K562 (cell line): ENCODE results near the gene FITM1. TPM values are rescaled to one million over a fixed set of nuclear protein-coding genes. Genes with fewer than 3 reads are reported as not detected.
A peak's percentile ranks its signal among the peaks of the same experiment; 100 is the strongest.

Experiments
- ATAC-seq: fragments of 200-7000 bp; cut with Tn5 transposase; 3 replicates; pipeline ENCODE4 v1.9.1; 2020; ENCODE audit warnings: moderate library complexity
- BruUV-seq: library from RNA; stranded (reverse); fragments of 400-500 nt; replicated peaks from 2 replicates; lab custom pipeline; 2021; lab: Mats Ljungman, UMichigan
- CTCF ChIA-PET: fragments of 300-600 bp; formaldehyde crosslinking; extraction: SDS; loops from one replicate; lab custom pipeline; 2021; ENCODE audit warnings: low intra/inter-chr PET ratio; lab: Yijun Ruan, JAX
- POLR2A ChIA-PET: fragments of 300-600, 350-650 bp; sonication (Branson Sonifier 250); formaldehyde crosslinking; extraction: SDS; loops from one replicate; lab custom pipeline; 2021; ENCODE audit warnings: antibody characterized with exemption, inconsistent platforms; lab: Yijun Ruan, JAX
- DNase-seq, 4 experiments: peaks; one replicate each; pipeline versions ENCODE4 v3.0.0 to v3.0.0-alpha.2; 2011 to 2018; ENCODE audit warnings: low spot score in 3 of 4, mixed read lengths in 3 of 4; ENCODE audit errors: extremely low read depth in 1 of 4
- FAIRE-seq: peaks from 2 replicates; lab custom pipeline; 2011; peaks lifted over from hg19 to GRCh38; lab: Jason Lieb, UNC
- H2AFZ ChIP-seq: 2 replicates; pipeline ENCODE4 v1.6.0; 2011; ENCODE audit warnings: low read depth, low read length, control low read depth, inconsistent platforms
- H3K27ac ChIP-seq: fragments of 200-600 bp; 3 replicates; pipeline ENCODE4 v1.8.0; 2011; ENCODE audit warnings: low read depth, mild to moderate bottlenecking, control low read depth, inconsistent platforms, low read length, moderate library complexity, mixed read lengths; ENCODE audit errors: extremely low read depth
- H3K27me3 ChIP-seq, 2 experiments: fragments of 300-600 bp in 1 of 2; 2 replicates in 1 of 2; 3 replicates in 1 of 2; pipeline versions ENCODE4 v1.6.0 to v1.8.0; 2011; ENCODE audit warnings: inconsistent platforms in 2 of 2, low read length in 2 of 2, mild to moderate bottlenecking in 1 of 2, mixed read lengths in 1 of 2, moderate library complexity in 1 of 2; ENCODE audit not compliant: control insufficient read depth in 2 of 2, insufficient read depth in 2 of 2
- H3K36me3 ChIP-seq: fragments of 300-600 bp; 3 replicates; pipeline ENCODE4 v1.8.0; 2011; ENCODE audit warnings: mild to moderate bottlenecking, low read length, inconsistent platforms; ENCODE audit not compliant: control insufficient read depth, insufficient read depth
- H3K4me1 ChIP-seq, 2 experiments: fragments of 200-600 bp in 1 of 2; replicated peaks in 1 of 2; 2 replicates in 1 of 2; 3 replicates in 1 of 2; pipeline versions ENCODE4 v1.5.1 to v1.8.0; 2011; ENCODE audit warnings: inconsistent platforms in 2 of 2, low read length in 2 of 2, mild to moderate bottlenecking in 1 of 2, mixed read lengths in 1 of 2, moderate library complexity in 1 of 2; ENCODE audit not compliant: control insufficient read depth in 2 of 2, insufficient read depth in 2 of 2
- H3K4me2 ChIP-seq: 2 replicates; pipeline ENCODE4 v1.6.1; 2011; ENCODE audit warnings: low read length, control low read depth, inconsistent platforms, mixed read lengths; ENCODE audit not compliant: insufficient read depth
- H3K4me3 ChIP-seq: fragments of 200-600 bp; sonication (generic), shearing (Covaris generic); 2 replicates; pipeline ENCODE4 v1.5.1; 2016; ENCODE audit warnings: control low read depth, inconsistent platforms
- H3K79me2 ChIP-seq: fragments of 200-600 bp; 3 replicates; pipeline ENCODE4 v1.8.0; 2011; ENCODE audit warnings: low read length, inconsistent platforms; ENCODE audit not compliant: control insufficient read depth, insufficient read depth
- H3K9ac ChIP-seq, 2 experiments: 2 replicates each; pipeline versions ENCODE4 v1.6.0 to v1.6.1; 2011; ENCODE audit warnings: low read depth in 2 of 2, low read length in 2 of 2, control low read depth in 1 of 2, inconsistent platforms in 1 of 2, mild to moderate bottlenecking in 1 of 2, mixed read lengths in 1 of 2; ENCODE audit not compliant: insufficient read depth in 1 of 2
- H3K9me1 ChIP-seq: one replicate; pipeline ENCODE4 v1.6.0; 2011; ENCODE audit warnings: inconsistent platforms, mild to moderate bottlenecking, low read length, moderate library complexity; ENCODE audit not compliant: control insufficient read depth, insufficient read depth
- H3K9me3 ChIP-seq: replicated peaks from 2 replicates; pipeline ENCODE4 v1.5.1; 2011; ENCODE audit warnings: low read depth, low read length, inconsistent platforms; ENCODE audit not compliant: control insufficient read depth, insufficient read depth
- H4K20me1 ChIP-seq: replicated peaks from 2 replicates; pipeline ENCODE4 v1.6.1; 2011; ENCODE audit warnings: low read length, inconsistent platforms, mixed read lengths; ENCODE audit not compliant: control insufficient read depth, insufficient read depth
- ARID2 ChIP-seq: fragments of 450-650 bp; IDR thresholded peaks from 2 replicates; pipeline ENCODE4 v1.6.1; 2017; ENCODE audit warnings: antibody characterized with exemption, mild to moderate bottlenecking
- CUX1 ChIP-seq: fragments of 200-800 bp; sonication (Bioruptor generic); IDR thresholded peaks from 2 replicates; pipeline ENCODE4 v1.6.1; 2016; ENCODE audit warnings: missing genetic modification characterization, missing compliant biosample characterization
- ELF4 ChIP-seq: fragments of 450-650 bp; formaldehyde crosslinking; IDR thresholded peaks from 2 replicates; pipeline ENCODE4 v1.4.0; 2022; ENCODE audit warnings: missing genetic modification characterization
- FOXA1 ChIP-seq: fragments of 450-650 bp; IDR thresholded peaks from 2 replicates; pipeline ENCODE4 v1.6.1; 2016; ENCODE audit warnings: mild to moderate bottlenecking, borderline replicate concordance
- GATAD2B ChIP-seq: fragments of 450-650 bp; IDR thresholded peaks from 2 replicates; pipeline ENCODE4 v1.6.1; 2017; ENCODE audit warnings: mild to moderate bottlenecking, borderline replicate concordance
- HEY1 ChIP-seq: fragments of 250-450 bp; sonication (Bioruptor Pico); IDR thresholded peaks from 2 replicates; pipeline ENCODE4 v1.5.0; 2020; ENCODE audit warnings: mild to moderate bottlenecking, moderate library complexity, borderline replicate concordance
- MAFK ChIP-seq: IDR thresholded peaks from 2 replicates; pipeline ENCODE4 v1.6.1; 2011; ENCODE audit warnings: low read length, improper control_type of control experiment
- PHB2 ChIP-seq: fragments of 450-650 bp; IDR thresholded peaks from 2 replicates; pipeline ENCODE4 v1.6.1; 2017; ENCODE audit warnings: low read depth
- RAD21 ChIP-seq, 2 experiments: fragments of 250-450 bp in 1 of 2; fragments of 450-650 bp in 1 of 2; sonication (Bioruptor Pico) in 1 of 2; formaldehyde crosslinking in 1 of 2; IDR thresholded peaks in 1 of 2; conservative IDR thresholded peaks in 1 of 2; 2 replicates each; pipeline versions ENCODE4 v1.4.0 to v1.8.0; 2020 to 2022; ENCODE audit warnings: mild to moderate bottlenecking in 2 of 2, moderate library complexity in 1 of 2
- RBM17 ChIP-seq: fragments of 200-400 bp; formaldehyde crosslinking; IDR thresholded peaks from 2 replicates; pipeline ENCODE4 v1.6.1; 2017; ENCODE audit warnings: low read depth, mild to moderate bottlenecking, low read length, borderline replicate concordance
- SREBF2 ChIP-seq: sonication (generic); formaldehyde crosslinking; IDR thresholded peaks from 2 replicates; pipeline ENCODE4 v1.4.0; 2020; ENCODE audit warnings: mild to moderate bottlenecking, missing genetic modification reagents
- TGIF2 ChIP-seq: sonication (generic); formaldehyde crosslinking; IDR thresholded peaks from 2 replicates; pipeline ENCODE4 v1.8.1; 2022; ENCODE audit warnings: mild to moderate bottlenecking, missing genetic modification reagents, moderate library complexity
- ZNF324 ChIP-seq: fragments of 250-450 bp; sonication (Bioruptor Pico); IDR thresholded peaks from 2 replicates; pipeline ENCODE4 v1.4.0; 2020; ENCODE audit warnings: mild to moderate bottlenecking
- ZNF512 ChIP-seq: IDR thresholded peaks from 2 replicates; pipeline ENCODE4 v1.6.1; 2016; ENCODE audit warnings: missing genetic modification characterization, missing compliant biosample characterization
- ZNF79 ChIP-seq: fragments of 250-450 bp; sonication (Bioruptor Pico); IDR thresholded peaks from 2 replicates; pipeline ENCODE4 v1.4.0; 2020; ENCODE audit warnings: low read depth, mild to moderate bottlenecking, moderate library complexity
- WGBS: fragments of 100-300 bp; shearing (Covaris generic); methylation state at CpG from one replicate; pipeline ENCODE4 v1.1.6; 2016; ENCODE audit warnings: low coverage, mixed read lengths; ENCODE audit not compliant: insufficient coverage; ENCODE audit errors: missing lambda C conversion rate; 5-methylcytosine and 5-hydroxymethylcytosine counted together
- in situ Hi-C: fragments of 300-500 bp; cut with MboI; formaldehyde crosslinking; loops from 4 replicates; pipeline ENCODE4 v1.15.0; 2018; ENCODE audit warnings: inconsistent platforms, mixed read lengths
- intact Hi-C: fragments of 100-400 bp; cut with micrococcal nuclease; formaldehyde crosslinking; loops from 2 replicates; pipeline ENCODE4 v1.14.2; 2022
- polyA plus RNA-seq, 8 experiments: library from polyadenylated mRNA; depleted of rRNA in 4 of 8; stranded (reverse) in 5 of 8; unstranded in 3 of 8; fragments of >200 nt; fragmentation: Nextera tagmentation in 2 of 8; fragmentation: Illumina TruSeq in 1 of 8; extraction: Ambion mirVana in 2 of 8; extraction: Trizol in 1 of 8; gene quantifications; 2 replicates each; pipeline versions ENCODE4 v1.2.1 to v1.2.3, GENCODE V29; 2011 to 2014; ENCODE audit warnings: inconsistent platforms in 1 of 8, missing spikeins in 1 of 8
- total RNA-seq, 7 experiments: library from RNA; depleted of rRNA in 6 of 7; stranded (reverse); fragments of >200 nt in 6 of 7; fragmentation: Illumina TruSeq in 2 of 7; extraction: Trizol in 2 of 7; gene quantifications; 2 replicates each; pipeline versions ENCODE4 v1.2.1 to v1.2.3, GENCODE V29; 2011 to 2021; ENCODE audit warnings: low replicate concordance in 1 of 7

The FITM1 gene
- total and polyA plus RNA-seq, 9 of the 15 experiments (the other 6 are each of a cell fraction or from before 2014, with no cell fraction given), result 0.09 to 0.20 TPM; not detected in 7

- ChIA-PET CTCF (interaction anchor here (0.7 kb wide), 1 partner anchor 23 kb away, joined by 5 read pairs; no protein-coding TSS in a partner anchor), POLR2A (interaction anchor here (0.7 to 5.5 kb wide), 10 partner anchors 9 to 190 kb away, joined by 3 to 40 read pairs (median 4); partner anchors contain the start of genes CPNE6, DCAF11, EMC9 and IRF9)
- BruUV-seq, result no TSS peak
- WGBS, result 0% methylated on average over 23 of the region's 74 CpGs
- peaks cover 18 to 34% of the 10 kb centered on the region in 2 experiments for H3K4me1 ChIP-seq
- DNase-seq (peak; percentile 79 to 86 (median 84)), FAIRE-seq (peak; percentile 87), ATAC-seq (peak; percentile 94)
- H3K9me3 ChIP-seq, result no peaks in the 10 kb centered on the region
- H2AFZ ChIP-seq, result peak overlapping the region; percentile 81
- in situ Hi-C loops (no loop called here), intact Hi-C loops (no loop called here)
- H3K27ac ChIP-seq, result peak overlapping the region; percentile 77
- no peaks in the 10 kb centered on the region for H3K36me3 ChIP-seq
- H3K9ac ChIP-seq, result peak overlapping the region; percentile 55 to 90
- H3K27me3 ChIP-seq, result no peaks in the 10 kb centered on the region
- no peaks in the 10 kb centered on the region for H3K79me2 ChIP-seq
- H4K20me1 ChIP-seq, result no peaks in the 10 kb centered on the region
- peak overlapping the region; percentile 69 for H3K4me2 ChIP-seq
- no peaks in the 10 kb centered on the region for H3K9me1 ChIP-seq
- peak overlapping the region; percentile 53 for H3K4me3 ChIP-seq
- TF ChIP-seq ELF4 (no peak), PHB2 (no peak), ARID2 (no peak), MAFK (0 out of 2 replicates have a peak, but pooled peaks have one; percentile 3), RBM17 (no peak), GATAD2B (no peak; the same call in 1 of the 2 replicates), RAD21 (CRISPR knock-in tag; conservative IDR thresholded peaks at IDR 0.05 in 1 of 2, IDR thresholded peaks at IDR 0.05 in 1 of 2) (no peak), ZNF324 (CRISPR knock-in tag) (no peak), FOXA1 (no peak), SREBF2 (CRISPR knock-in tag) (no peak), ZNF79 (no peak), HEY1 (CRISPR knock-in tag) (no peak), TGIF2 (CRISPR knock-in tag) (no peak), ZNF512 (tag) (no peak), CUX1 (CRISPR knock-in tag) (no peak)
Measured at GRCh38 chr14:24080888-24081738, 49.3 kb upstream of the FITM1 start.
